Eye (tissue), 1 donor: ENCODE results near the gene MMP3.
"Not testable (repeated sequence)": the region's sequence is repeated elsewhere in the genome, so short reads cannot be mapped to it uniquely, and the experiment has no call there.

ENCODE experiments used
- DNase-seq: peaks from one replicate; pipeline ENCODE4 v3.0.0-alpha.2; 2015

MMP3 gene

DNA sequence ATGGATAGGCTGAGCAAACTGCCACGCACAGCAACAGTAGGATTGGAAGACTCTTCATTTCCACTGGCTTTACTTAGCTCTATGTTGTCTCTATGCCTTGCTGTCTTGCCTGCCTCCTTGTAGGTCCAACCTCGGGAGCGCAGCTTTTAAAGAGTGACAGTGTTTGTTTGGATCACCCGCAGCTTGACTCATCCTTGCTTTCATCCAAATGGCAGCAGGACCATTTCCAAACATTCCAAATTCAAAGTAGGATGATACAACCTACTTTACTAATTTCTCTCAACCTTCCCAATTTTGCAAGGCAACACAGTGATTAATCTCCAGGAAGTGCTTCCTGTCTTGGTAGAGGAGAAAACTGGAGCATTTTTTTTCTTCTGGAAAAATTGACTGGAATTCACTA is at the start of gene MMP3:
Gene MMP3, minus strand, starts transcription at position 121 of the 400 bp plus-strand sequence. Its CDS starts 63 bp downstream, at position 58.
- DNase-seq = no peak

DNA sequence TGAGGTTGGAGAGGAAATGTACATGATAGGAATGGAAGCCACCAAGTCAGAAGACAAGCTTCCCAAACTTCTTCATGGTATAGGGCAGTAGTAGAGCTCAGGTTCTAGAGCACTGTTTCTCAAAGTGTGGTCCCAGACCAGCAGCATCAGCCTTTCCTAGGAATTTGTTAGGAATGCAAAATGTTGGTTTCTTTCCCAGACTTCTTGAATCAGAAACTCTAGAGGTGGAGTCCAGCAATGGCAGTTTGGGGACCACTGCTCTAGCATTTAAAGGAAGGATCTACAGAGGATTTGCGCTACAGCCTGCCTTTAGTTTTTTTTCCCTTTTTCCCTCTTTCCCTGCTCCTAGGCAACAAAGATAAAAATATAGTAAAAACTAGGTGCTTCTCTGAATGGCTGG is 48.3 kb upstream of the MMP3 start:
- no peak for DNase-seq

DNA sequence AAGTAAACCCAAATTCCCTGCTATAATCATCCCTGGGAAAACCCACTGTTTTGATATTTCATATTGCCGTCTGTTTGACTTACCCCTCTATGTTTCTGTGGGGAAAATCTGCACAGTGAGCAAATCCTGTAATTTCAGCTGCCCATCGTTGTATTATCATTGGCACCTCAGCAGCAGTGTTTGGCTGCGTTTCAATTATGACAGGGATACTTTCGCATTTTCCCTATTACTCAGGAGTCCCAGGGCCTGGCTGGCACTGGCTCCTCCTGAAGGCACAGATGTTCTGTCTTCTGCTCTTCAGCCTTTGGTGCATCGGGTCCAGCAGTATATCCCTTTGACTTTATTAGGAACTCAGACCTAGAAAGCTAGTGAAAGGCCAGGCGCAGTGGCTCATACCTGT is 43.6 kb upstream of the MMP3 start:
- DNase-seq = peak; percentile 14

DNA sequence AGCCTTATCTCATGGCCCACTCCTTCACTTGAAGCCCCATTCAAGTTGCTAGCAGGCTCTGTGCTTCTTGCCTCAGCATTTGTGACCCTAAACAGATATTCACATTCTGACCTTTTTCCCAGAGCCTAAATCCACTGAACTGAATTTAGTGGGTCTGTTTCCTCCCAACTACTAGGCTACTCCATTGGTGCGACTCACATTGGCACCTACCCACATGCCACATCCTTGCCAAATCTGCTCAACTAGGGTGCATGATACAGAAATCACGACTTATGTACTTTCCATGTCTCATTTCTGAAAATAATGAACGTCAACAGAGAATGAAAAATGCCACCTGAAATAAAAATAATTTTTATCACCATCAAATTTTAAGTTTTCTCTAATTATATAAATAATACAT is 39.7 kb upstream of the MMP3 start:
- no peak for DNase-seq

DNA sequence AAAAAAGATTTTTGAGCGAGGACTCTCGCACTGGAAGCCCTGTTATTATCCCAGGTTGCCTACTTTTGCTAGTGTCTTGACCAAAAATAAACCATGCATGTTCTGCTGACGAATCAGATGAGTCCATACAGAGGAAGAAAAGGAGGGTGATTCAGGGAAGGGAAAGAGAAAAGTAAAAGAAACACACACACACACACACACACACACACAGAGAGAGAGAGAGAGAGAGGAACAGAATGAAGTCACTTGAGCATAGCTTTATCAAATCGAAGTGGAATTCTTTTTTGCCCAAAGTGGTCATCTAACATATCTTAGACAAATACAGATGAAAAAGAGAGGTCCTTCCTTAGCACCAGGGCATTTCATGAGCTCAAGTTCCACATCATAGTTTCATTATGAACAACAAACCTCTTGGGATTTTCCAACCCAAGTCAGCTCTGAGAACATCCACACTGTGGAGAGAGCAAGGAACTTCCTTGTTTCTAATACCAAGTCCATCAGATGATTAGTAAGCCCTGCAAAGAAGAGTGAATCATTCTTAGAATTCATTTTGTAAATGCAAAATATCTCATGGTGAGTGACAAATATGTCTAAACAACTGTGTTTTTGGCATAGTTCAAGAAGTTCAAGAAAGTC is 39.1 kb upstream of the MMP3 start:
- DNase-seq = no peak

DNA sequence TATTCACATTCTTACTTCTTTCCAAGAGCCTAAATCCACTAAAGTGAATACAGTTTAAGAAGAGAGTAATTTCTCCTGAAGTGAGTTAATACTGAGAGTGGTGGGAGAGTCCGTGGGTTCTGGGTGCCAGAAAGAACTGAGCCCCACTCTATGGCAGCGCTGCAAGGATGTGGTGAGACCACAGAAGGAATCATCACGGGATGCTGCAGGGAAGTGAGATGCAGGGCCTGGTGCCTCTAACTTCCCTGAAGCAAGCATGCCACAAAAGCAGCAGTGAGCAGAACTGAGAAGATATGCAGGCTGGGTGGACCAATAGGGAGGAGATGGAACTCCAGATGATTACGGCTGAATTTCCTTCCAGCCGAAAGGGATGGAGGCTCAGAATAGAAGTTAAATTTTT is 36.4 kb upstream of the MMP3 start:
- no peak for DNase-seq

DNA sequence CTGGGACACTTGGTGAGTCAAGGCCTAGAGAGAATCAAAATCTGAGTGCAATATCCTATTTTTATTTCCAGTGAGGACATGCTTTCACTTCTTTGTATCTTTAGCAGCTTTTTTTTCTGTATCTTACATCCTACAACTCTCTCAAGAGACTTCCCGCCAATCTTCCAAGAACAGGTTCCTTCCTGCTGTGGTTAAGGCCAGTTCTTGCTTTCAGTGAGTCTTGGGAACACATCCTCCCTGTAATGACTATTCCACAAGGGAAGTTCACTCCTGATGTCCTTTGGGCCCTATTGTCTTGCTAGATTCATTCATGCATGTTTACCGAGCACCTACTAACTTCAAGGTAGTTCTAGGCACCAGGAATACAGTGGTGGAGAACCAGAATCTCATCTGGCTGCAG is 35.2 kb upstream of the MMP3 start:
- no peak for DNase-seq

DNA sequence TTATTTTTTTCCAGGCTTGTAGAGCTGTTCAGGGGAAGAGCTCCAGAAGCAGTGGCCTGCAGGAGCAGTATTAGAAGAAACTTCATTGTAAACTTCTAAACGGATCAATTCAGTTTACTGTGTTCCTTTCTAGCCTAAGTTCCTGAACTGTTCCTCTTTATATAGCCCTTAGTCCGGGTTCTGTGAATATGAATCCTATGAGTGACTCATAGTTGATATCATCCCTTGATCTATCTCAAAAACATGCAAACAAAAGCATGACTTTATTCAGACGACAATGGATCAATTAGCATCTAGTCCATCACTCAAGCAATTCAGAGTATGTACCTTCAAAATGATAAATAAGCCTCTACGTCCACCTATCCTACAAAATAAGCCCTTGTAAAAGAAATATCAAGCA is 31.4 kb upstream of the MMP3 start, which contains the start of gene MMP12:
Gene MMP12, minus strand, starts transcription at position 131 of the 400 bp plus-strand sequence. Its CDS starts 45 bp downstream, at position 86.
- no peak for DNase-seq

DNA sequence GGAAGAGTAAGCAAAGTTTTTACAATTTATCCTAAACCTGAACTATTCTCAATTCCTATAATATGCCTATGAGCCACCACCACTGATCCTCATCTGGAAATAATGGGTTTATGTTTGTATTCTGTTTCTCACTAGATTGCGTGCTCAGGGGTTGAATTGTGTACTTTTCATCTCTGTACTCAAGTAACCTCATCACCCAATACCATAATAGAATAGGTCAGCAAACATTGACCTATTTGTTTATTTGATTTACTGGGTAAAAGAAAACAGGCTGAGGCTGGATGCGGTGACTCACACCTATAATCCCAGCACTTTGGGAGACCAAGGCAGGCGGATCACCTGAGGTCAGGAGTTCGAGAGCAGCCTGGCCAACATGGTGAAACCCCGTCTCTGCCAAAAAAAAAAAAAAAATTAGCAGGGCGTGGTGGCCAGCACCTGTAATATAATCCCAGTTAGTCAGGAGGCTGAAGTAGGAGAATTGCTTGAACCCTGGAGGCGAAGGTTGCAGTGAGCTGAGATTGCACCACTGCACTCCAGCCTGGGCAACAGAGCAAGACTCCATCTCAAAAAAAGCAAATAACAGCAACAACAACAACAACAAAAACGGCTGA is 26.1 kb upstream of the MMP3 start:
- not testable (repeated sequence) for DNase-seq

DNA sequence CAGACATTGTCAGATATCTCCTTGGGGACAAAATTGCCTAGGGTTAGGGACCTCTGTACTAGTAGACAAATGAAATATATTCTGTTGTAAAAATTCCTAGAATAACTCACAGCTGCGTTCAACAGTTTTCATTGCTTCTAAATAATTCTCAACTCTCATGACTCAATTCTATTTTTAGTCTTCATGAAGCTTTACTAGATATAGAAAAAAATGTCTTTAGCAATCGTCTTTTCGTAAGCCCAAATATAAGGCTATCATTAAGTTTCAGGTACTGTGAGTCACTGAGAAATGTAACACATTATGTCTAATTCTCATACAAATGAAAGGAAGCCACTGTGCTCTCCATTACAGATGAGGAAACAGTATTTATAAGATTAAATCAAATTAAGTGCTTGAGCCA is 24.9 kb upstream of the MMP3 start:
- no peak for DNase-seq

DNA sequence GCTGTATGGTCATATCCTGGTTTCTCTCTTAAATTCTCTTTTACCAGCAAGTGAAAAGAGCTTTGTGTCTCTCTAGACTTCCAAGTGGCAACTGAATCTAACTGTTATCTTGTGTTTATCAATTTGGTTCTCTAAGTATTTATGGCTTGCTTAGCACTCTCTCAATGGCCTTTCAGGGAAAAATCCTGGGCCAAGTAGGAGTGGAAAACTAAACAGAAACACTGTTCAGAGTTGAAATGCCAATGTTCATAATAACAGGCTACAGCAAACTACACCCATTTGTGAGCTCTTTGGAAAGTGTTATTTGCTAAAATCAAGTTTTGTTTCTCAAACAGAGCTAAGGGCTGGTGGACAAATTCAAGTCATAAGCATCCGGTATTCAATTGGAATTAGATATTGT is 21.3 kb upstream of the MMP3 start:
- no peak for DNase-seq

DNA sequence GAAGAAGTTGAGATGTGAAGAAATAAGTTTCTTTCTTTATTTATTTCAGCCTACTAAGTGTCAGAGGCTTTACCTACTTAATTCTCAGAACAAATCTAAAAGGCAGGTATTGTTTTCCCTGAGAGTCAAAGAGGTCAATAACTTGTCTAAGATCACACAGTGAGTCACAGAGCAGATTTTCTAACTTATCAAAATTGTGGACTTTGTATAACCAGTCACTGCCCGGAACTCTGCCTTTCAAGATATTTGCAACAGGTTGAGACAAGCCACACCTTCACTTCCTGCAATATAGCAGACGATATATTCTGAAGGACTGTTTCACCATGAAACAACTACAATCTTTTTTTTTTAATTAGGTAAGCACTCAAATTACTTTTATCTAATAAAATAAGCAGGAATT is 10.5 kb upstream of the MMP3 start:
- no peak for DNase-seq

DNA sequence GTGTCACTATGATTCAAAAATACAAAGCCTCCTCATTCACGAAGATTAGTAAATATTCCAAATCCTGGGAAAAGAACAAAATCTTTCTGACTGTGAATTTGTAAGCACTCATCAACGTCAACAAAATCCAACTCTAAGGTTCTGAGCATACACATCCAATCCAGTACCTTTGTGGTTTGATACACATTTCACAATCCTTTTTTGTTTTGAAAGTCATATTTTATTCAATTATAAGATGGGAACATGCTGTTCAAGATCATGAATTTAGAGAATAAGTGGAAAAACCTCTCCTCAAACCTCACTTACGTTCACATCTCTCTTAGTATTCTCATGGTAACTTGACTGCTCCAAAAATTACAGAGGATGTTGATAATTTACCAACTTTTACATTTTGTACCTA is 9.6 kb upstream of the MMP3 start:
- DNase-seq = no peak

DNA sequence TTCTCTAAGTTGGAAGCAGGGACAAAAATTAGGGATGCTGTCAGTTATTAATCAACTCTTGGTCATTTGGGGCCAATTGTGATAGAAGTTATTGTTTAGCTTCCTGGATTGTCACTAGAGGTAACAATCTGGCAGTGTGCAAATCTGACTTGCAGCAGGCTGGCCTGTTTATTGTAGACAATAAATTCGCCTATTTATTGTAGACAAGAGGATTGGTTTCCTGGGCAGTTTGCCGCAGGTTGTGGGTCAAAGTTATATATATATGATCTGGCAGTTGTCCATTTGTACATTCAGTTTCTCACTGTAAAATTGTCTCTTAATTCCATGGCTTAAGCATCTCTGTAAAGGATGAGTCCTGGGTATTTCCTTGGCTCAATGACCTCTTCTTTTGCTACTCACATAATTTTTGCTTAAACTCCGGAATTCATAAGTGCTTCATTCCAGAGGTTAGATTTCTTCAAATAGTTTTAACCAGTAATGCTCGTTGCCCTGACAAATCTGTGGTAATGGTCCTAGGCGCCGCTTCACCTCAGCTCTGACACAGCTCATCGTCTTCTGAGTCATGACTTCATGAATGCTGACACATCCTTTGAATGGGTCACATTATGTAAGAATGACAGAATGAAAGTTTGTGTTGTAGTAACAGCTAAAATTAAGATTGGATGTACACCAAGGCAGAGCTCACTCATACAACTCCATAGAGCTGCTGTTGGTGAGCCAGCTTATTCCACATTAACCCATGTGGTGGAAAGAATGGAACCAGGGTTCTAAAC is 7.8 kb upstream of the MMP3 start:
- DNase-seq = no peak

DNA sequence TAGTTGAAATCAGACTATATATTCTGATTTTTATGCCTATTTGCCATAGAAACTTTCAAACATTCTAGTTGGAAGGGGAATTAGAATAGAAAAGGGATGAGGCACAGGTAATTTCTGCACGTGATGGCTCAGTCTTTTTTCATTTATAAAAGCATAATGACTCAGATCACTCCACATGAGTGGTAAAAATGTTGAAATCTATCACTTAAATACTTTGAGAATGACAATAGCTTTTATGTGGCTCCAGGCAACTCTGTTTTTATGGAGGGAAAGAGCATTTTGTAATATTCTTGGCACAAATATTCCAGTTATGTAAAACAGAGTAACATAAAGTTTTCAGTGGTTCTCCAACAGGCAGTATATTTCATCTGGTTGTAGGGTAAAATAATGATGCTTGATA is 5.9 kb upstream of the MMP3 start:
- DNase-seq = no peak

DNA sequence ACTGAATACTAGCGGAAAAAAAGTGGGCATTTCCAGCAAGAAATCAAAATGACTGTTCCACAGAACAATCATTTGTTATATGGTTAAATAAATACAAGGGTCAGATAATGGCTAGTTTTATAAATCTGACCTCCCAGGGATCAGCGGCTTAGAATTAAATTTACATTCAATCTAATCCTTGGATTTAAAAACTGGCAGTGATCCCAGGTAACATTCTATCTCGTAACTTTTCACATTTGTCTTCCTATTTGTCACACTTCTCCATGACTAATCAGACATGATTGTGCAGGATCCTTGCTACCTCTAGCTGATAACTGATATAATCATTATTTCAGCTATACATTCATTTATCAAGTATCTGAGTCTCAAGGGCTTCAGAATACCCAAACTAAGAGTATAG is 2.9 kb upstream of the MMP3 start:
- no peak for DNase-seq

DNA sequence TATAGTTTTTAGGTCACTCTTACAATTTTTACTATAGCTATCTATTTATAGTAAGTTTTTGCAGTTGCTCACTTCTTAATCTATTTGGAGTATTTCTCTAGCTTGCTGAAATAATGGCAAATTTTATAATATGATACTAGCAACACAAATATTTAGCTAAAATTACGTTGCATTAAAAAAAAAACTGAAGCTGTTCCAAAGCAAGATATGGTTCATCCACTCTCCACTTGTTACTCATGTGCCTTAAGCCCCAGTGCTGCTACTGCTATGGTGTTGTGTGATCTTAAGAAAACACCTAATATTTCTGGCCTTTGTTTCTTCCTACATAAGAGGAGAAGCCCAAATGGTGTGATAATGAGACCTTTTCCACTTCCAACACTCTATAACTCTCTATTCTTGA is 479 bp downstream of the MMP3 start:
- DNase-seq = no peak

DNA sequence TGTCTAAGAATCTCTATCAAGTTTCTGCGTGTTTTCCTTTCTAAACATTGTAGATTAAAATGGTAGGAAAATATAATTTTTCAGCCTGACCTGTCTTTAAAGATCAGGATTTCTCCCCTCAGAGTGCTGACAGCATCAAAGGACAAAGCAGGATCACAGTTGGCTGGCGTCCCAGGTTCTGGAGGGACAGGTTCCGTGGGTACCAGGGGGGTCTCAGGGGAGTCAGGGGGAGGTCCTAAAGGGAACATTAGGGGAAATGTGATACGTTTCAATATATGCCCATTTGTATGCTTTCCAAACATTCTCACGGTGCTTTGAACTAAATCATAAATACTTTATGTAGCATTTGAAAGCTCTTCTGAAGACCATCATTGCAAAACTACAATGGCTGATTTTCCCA is 3.4 kb downstream of the MMP3 start:
- peak; percentile 32 for DNase-seq

DNA sequence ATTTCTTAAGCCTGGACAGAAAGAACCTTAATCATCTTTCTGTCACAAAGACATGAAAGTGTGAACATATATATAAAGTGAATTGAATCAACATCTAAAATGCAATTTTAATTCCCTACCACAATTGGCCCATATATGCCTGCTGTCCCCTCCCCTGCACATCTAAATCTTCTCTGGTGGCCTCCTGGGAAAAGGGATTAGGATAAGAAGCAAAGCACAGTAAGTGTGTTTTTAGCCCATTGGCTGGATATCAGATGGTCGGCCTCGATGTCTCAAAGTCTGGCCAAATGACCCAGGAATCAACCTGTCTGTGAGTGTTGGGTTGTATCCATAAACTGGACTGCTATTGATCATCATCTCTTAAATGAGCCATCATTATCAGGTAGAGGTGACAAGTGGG is 5.8 kb downstream of the MMP3 start:
- DNase-seq = no peak

DNA sequence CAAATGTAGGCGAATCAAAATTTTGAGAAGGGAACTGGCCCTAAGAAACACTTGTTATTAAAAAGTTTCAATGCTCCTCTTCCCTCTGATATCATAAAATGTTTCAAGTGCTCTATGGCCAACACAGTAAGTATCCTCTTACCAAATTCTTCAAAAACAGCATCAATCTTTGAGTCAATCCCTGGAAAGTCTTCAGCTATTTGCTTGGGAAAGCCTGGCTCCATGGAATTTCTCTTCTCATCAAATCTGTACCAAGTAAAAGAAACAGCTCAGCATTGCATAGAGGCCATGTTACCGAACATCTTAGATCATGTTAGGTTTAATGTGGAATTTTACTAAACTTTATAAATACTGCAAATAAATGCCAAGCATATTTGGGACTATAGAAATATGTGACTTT is 6.3 kb downstream of the MMP3 start:
- no peak for DNase-seq

DNA sequence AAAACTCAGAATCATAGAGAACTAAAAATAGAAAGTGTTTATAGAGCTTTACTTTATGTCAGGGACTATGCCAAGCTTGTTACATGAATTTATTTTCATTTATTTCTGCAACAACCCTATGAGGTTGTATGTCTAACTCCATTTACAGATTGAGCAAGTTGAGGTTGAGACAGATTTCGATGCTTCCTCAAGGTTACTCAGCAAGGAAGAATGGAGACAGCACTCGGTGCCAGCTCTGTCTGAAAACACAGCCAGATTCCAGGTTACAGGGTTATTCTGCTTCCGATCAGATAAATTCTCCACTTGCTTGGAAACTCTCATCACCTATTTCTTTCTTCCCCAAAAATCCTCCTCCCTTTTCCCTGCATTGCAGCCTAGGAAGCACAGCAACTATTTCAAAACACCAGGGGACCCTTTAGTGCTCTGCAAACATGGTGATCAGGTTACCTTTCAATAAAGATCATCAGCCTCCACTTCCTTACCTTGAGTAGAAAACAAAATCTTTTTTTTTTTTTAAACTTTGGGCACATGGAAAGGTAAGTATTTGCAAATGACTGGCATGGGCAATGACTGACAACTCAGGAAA is 7.0 kb downstream of the MMP3 start:
- DNase-seq = no peak

DNA sequence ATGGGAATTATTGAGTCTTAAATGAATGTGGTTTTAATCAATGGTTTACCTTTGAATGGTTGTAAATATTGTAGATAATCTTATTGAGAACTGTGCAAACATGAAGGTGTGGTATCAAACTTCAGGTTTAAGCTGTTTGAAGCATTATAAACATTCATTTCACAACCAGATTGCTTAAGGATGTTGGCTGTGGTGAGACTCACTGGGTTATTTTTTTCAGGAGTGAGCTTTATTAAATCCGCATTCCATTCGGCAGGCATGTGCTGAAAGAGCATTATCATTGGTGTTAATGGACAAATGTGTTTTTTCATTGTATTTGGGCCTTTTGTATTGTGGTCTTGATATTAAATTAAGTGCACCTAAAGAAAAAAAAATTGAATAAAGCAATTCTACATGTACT is 9.7 kb downstream of the MMP3 start:
- no peak for DNase-seq

DNA sequence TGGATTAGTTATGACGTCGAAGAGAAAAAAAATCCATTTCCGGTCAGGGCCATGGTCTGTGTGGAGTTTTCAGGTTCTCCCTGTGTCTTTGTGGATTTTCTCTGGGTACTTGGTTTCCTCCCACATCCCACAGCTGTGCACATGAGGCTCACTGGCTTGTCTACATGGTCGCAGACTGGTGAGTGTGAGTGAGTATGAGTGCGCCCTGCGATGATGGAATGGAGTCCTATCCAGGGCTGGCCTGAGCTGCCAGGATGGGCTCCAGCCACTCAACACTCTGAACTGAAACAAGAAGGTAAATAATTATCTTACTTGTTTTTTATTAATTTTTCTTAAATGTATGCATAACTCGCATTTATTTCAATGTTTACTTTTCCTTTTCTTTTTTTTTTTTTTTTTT is 10.8 kb downstream of the MMP3 start:
- DNase-seq = no peak
